ENCODE measurements around the gene KRT13. TPM values are rescaled to one million over a fixed set of nuclear protein-coding genes. Genes with fewer than 3 reads are reported as not detected.

The KRT13 gene
- total and polyA plus RNA-seq, 10 of the 15 experiments (the other 5 are each of a cell fraction or from before 2014, with no cell fraction given), result not detected

DNA sequence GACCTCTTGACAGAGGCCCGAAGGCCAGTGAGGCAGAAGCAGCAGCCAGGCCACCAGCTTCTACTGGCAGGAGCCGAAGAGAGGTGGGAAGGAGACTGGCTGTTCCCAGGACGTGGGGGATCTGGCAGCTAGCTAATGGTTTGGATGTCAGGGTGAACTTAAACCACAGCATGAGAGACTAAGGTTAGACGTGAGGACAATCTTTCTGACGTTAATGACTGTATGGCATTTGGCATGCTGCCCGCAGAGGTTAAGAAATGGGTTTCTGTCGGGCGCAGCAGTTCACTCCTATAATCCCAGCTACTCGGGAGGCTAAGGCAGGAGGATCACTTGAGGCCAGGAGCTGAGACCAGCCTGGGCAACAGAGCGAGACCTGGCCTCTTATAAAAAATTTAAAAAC, 6.3 kb upstream of the KRT13 start:
- WGBS (ENCODE audit: insufficient coverage, insufficient replicate concordance, low lambda C conversion rate, missing lambda C conversion rate), result 30% methylated on average over 10 of the region's 10 CpGs
- ChIA-PET CTCF (interaction anchor here (1.4 kb wide), 1 partner anchor 151 kb away, joined by 3 read pairs; no protein-coding TSS in a partner anchor), RAD21 (ENCODE audit: unreplicated experiment) (no interaction called here), SMC1A (ENCODE audit: uncharacterized antibody, unreplicated experiment) (no interaction called here), POLR2A (no interaction called here)
- Histone ChIP-seq H3K4me2 (ENCODE audit: control insufficient read depth, insufficient read depth) (no peak overlapping the region), H3K27ac (ENCODE audit: control insufficient read depth, insufficient read depth) (no peak overlapping the region), H3K79me2 (ENCODE audit: control insufficient read depth, insufficient read depth, low read length) (no peaks in the 10 kb centered on the region), H3K9me3 (replicated peaks; ENCODE audit: control insufficient read depth, insufficient read depth, low read length) (no peaks in the 10 kb centered on the region), H2AFZ (ENCODE audit: control insufficient read depth, low read depth, low read length) (no peak overlapping the region), H4K20me1 (ENCODE audit: control insufficient read depth, insufficient read depth) (no peaks in the 10 kb centered on the region), H3K36me3 (ENCODE audit: control insufficient read depth in 2 of 2, insufficient read depth in 2 of 2, low read length in 1 of 2) (no peaks in the 10 kb centered on the region), H3K9ac (ENCODE audit: control insufficient read depth, insufficient read depth, low read length) (no peak overlapping the region), H3K4me1 (ENCODE audit: control insufficient read depth, insufficient read depth, low read length) (no peaks in the 10 kb centered on the region), H3K27me3 (replicated peaks in 1 of 2; ENCODE audit: control insufficient read depth in 2 of 2, insufficient read depth in 2 of 2, low read length in 1 of 2) (peaks cover 2 to 4% of the 10 kb centered on the region in 2 experiments; a peak in 2 of 4 replicates), H3K4me3 (no peak overlapping the region)
- in situ Hi-C loops (cut with MboI) (no loop called here), intact Hi-C loops (cut with micrococcal nuclease; ENCODE audit: unreplicated experiment) (no loop called here)
- no peak for TF ChIP-seq EED (IDR thresholded peaks at IDR 0.05; ENCODE audit: low read depth)
- TF ChIP-seq, protein P1, sequence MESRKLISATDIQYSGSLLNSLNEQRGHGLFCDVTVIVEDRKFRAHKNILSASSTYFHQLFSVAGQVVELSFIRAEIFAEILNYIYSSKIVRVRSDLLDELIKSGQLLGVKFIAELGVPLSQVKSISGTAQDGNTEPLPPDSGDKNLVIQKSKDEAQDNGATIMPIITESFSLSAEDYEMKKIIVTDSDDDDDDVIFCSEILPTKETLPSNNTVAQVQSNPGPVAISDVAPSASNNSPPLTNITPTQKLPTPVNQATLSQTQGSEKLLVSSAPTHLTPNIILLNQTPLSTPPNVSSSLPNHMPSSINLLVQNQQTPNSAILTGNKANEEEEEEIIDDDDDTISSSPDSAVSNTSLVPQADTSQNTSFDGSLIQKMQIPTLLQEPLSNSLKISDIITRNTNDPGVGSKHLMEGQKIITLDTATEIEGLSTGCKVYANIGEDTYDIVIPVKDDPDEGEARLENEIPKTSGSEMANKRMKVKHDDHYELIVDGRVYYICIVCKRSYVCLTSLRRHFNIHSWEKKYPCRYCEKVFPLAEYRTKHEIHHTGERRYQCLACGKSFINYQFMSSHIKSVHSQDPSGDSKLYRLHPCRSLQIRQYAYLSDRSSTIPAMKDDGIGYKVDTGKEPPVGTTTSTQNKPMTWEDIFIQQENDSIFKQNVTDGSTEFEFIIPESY (IDR thresholded peaks at IDR 0.05), result no peak
- TF ChIP-seq, protein P2, sequence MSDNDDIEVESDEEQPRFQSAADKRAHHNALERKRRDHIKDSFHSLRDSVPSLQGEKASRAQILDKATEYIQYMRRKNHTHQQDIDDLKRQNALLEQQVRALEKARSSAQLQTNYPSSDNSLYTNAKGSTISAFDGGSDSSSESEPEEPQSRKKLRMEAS (IDR thresholded peaks at IDR 0.05; ENCODE audit: low read depth, low read length), result no peak
- TF ChIP-seq RAD21 (IDR thresholded peaks at IDR 0.05; ENCODE audit: insufficient read depth, low read depth, low read length), result no peak
- no peak for TF ChIP-seq CHD2 (IDR thresholded peaks at IDR 0.05; ENCODE audit: borderline replicate concordance, low read depth, low read length)
- ATAC-seq, result no peak
- no peak for DNase-seq (ENCODE audit: low read depth, low spot score)
- FAIRE-seq, result no peak
- BruUV-seq (replicated peaks), result no TSS peak

- intact Hi-C loops (cut with micrococcal nuclease; ENCODE audit: unreplicated experiment), result no loop called here
Measured at GRCh38 chr17:41511116-41511515, 5.7 kb upstream of the KRT13 start.

More at GRCh38 chr17:41511116-41511515, 5.7 kb upstream of the KRT13 start:
- in situ Hi-C loops (cut with MboI), result no loop called here
- 38% methylated on average over 4 of the region's 4 CpGs for WGBS (ENCODE audit: insufficient coverage, insufficient replicate concordance, low lambda C conversion rate, missing lambda C conversion rate)
- H2AFZ ChIP-seq (ENCODE audit: control insufficient read depth, low read depth, low read length), result no peak overlapping the region
- H3K27me3 ChIP-seq (replicated peaks in 1 of 2; ENCODE audit: control insufficient read depth in 2 of 2, insufficient read depth in 2 of 2, low read length in 1 of 2), result peaks cover 2 to 4% of the 10 kb centered on the region in 2 experiments; a peak in 2 of 4 replicates
- H3K4me1 ChIP-seq (ENCODE audit: control insufficient read depth, insufficient read depth, low read length), result no peaks in the 10 kb centered on the region
- no peak overlapping the region for H3K9ac ChIP-seq (ENCODE audit: control insufficient read depth, insufficient read depth, low read length)
- RAD21 ChIA-PET (ENCODE audit: unreplicated experiment), result no interaction called here
- no peaks in the 10 kb centered on the region for H3K9me3 ChIP-seq (replicated peaks; ENCODE audit: control insufficient read depth, insufficient read depth, low read length)
- no peaks in the 10 kb centered on the region for H4K20me1 ChIP-seq (ENCODE audit: control insufficient read depth, insufficient read depth)
- FAIRE-seq (no peak), ATAC-seq (no peak), DNase-seq (ENCODE audit: low read depth, low spot score) (no peak)
- SMC1A ChIA-PET (ENCODE audit: uncharacterized antibody, unreplicated experiment), result no interaction called here
- H3K4me2 ChIP-seq (ENCODE audit: control insufficient read depth, insufficient read depth), result no peak overlapping the region
- TF ChIP-seq EZH2 (IDR thresholded peaks at IDR 0.05; ENCODE audit: borderline replicate concordance, control insufficient read depth, low read depth, low read length) (no peak), ZSCAN29 (IDR thresholded peaks at IDR 0.05) (no peak), ESRRA (IDR thresholded peaks at IDR 0.05; ENCODE audit: low read length) (no peak), PAX8 (IDR thresholded peaks at IDR 0.05) (no peak), PML (IDR thresholded peaks at IDR 0.05; ENCODE audit: low read length) (no peak), CBX5 (IDR thresholded peaks at IDR 0.05; ENCODE audit: low read depth) (no peak), TARDBP (IDR thresholded peaks at IDR 0.05; ENCODE audit: borderline replicate concordance) (no peak)
- TF ChIP-seq, protein P1 (IDR thresholded peaks at IDR 0.05), result no peak
- no peak overlapping the region for H3K27ac ChIP-seq (ENCODE audit: control insufficient read depth, insufficient read depth)
- CTCF ChIA-PET, result interaction anchor here (0.9 to 1.4 kb wide), 2 partner anchors 39 to 152 kb away, joined by 3 read pairs; no protein-coding TSS in a partner anchor
- BruUV-seq (replicated peaks), result no TSS peak
- H3K4me3 ChIP-seq, result no peak overlapping the region
- POLR2A ChIA-PET, result no interaction called here
- H3K36me3 ChIP-seq (ENCODE audit: control insufficient read depth in 2 of 2, insufficient read depth in 2 of 2, low read length in 1 of 2), result no peaks in the 10 kb centered on the region
- no peaks in the 10 kb centered on the region for H3K79me2 ChIP-seq (ENCODE audit: control insufficient read depth, insufficient read depth, low read length)
